Endothelial cell of umbilical vein (primary cell): ENCODE measurements around the gene MYBBP1A.

Experiments
- CTCF ChIP-seq, 2 donors: IDR thresholded peaks; 1 replicate in 1 of 2; 2 replicates in 1 of 2; pipeline ENCODE4 v1.5.1; 2011; ENCODE audit warnings: low read length in 2 of 2, mild to moderate bottlenecking in 2 of 2, moderate library complexity in 2 of 2, control low read depth in 1 of 2, inconsistent platforms in 1 of 2, low read depth in 1 of 2; ENCODE audit not compliant: insufficient read depth in 1 of 2; ENCODE audit errors: extremely low read depth in 1 of 2
- JUN ChIP-seq: IDR thresholded peaks from 2 replicates; pipeline ENCODE4 v1.6.1; 2011; ENCODE audit warnings: borderline replicate concordance, low read depth; ENCODE audit not compliant: insufficient read length, insufficient read depth
- MAX ChIP-seq: IDR thresholded peaks from 2 replicates; pipeline ENCODE4 v1.6.1; 2011; ENCODE audit not compliant: insufficient read depth, insufficient read length
- POLR2A ChIP-seq: IDR thresholded peaks from 2 replicates; pipeline ENCODE4 v1.6.1; 2012; ENCODE audit warnings: low read depth, mild to moderate bottlenecking, control low read depth, low read length
- POLR2AphosphoS5 ChIP-seq: IDR thresholded peaks from 2 replicates; pipeline ENCODE4 v1.6.1; 2012; ENCODE audit warnings: low read depth, mild to moderate bottlenecking, control low read depth, low read length, moderate library complexity; ENCODE audit not compliant: insufficient read depth

- TF ChIP-seq JUN, result no peak
- no peak for TF ChIP-seq MAX
- TF ChIP-seq POLR2A, result no peak
- TF ChIP-seq CTCF (IDR thresholded peaks at IDR 0.05; ENCODE audit: extremely low read depth in 1 of 2, insufficient read depth in 1 of 2, low read depth in 1 of 2, low read length in 2 of 2), result no peak
- TF ChIP-seq POLR2AphosphoS5, result no peak
Observed at GRCh38 chr17:4580291-4580690, 25.1 kb upstream of the MYBBP1A start.
